HG02571 (cell line): ENCODE results near the gene KIAA2012.

Source experiments
- ATAC-seq: cut with Tn5 transposase; IDR thresholded peaks from one replicate; pipeline ENCODE4 v1.9.1; 2021; ENCODE audit warnings: mild to moderate bottlenecking, moderate library complexity; ENCODE audit not compliant: unreplicated experiment

Gene KIAA2012

GRCh38 chr2:202074324-202074723 lies 1.3 kb downstream of the KIAA2012 start:
- no peak for ATAC-seq

- no peak for ATAC-seq
Measured at GRCh38 chr2:202079310-202079709, 6.3 kb downstream of the KIAA2012 start.

GRCh38 chr2:202084265-202084664 lies 11.2 kb downstream of the KIAA2012 start:
- ATAC-seq, result no peak

- ATAC-seq, result no peak
Measured at GRCh38 chr2:202088777-202089176, 15.7 kb downstream of the KIAA2012 start.

GRCh38 chr2:202090530-202090929 lies 17.5 kb downstream of the KIAA2012 start:
- no peak for ATAC-seq

- ATAC-seq, result no peak
Measured at GRCh38 chr2:202091476-202091875, 18.4 kb downstream of the KIAA2012 start.

- no peak for ATAC-seq
Measured at GRCh38 chr2:202094426-202094986, 21.5 kb downstream of the KIAA2012 start.

- ATAC-seq, result no peak
Measured at GRCh38 chr2:202095235-202095634, 22.2 kb downstream of the KIAA2012 start.

- no peak for ATAC-seq
Measured at GRCh38 chr2:202096736-202097135, 23.7 kb downstream of the KIAA2012 start.

GRCh38 chr2:202098291-202098690 lies 25.2 kb downstream of the KIAA2012 start:
- ATAC-seq, result no peak

- no peak for ATAC-seq
Measured at GRCh38 chr2:202099515-202099914, 26.5 kb downstream of the KIAA2012 start.

GRCh38 chr2:202100176-202100575 lies 27.1 kb downstream of the KIAA2012 start:
- ATAC-seq, result no peak

GRCh38 chr2:202101026-202101579 lies 28.0 kb downstream of the KIAA2012 start:
- ATAC-seq, result no peak

- ATAC-seq, result no peak
Measured at GRCh38 chr2:202102425-202103000, 29.5 kb downstream of the KIAA2012 start.

- ATAC-seq, result no peak
Measured at GRCh38 chr2:202104286-202104870, 31.3 kb downstream of the KIAA2012 start.

GRCh38 chr2:202105025-202105424 lies 32.0 kb downstream of the KIAA2012 start:
- no peak for ATAC-seq

GRCh38 chr2:202108345-202108744 lies 35.3 kb downstream of the KIAA2012 start:
- ATAC-seq, result no peak

GRCh38 chr2:202109139-202109736 lies 36.2 kb downstream of the KIAA2012 start:
- no peak for ATAC-seq

GRCh38 chr2:202109737-202110184 lies 36.7 kb downstream of the KIAA2012 start:
- no peak for ATAC-seq

- ATAC-seq, result no peak
Measured at GRCh38 chr2:202110491-202110890, 37.4 kb downstream of the KIAA2012 start.

- no peak for ATAC-seq
Measured at GRCh38 chr2:202112041-202112440, 39.0 kb downstream of the KIAA2012 start.
